GM12872 (cell line): ENCODE results near the gene MARCO.

ENCODE experiments used
- CTCF ChIP-seq: IDR thresholded peaks from 3 replicates; pipeline ENCODE4 v1.5.1; 2011; ENCODE audit warnings: low read depth, mild to moderate bottlenecking, low read length, moderate library complexity; ENCODE audit not compliant: insufficient read depth

Gene MARCO

GRCh38 chr2:118945881-118946280 lies 3.9 kb downstream of the MARCO start:
- TF ChIP-seq CTCF: no peak

- TF ChIP-seq CTCF: no peak
Observed at GRCh38 chr2:118954297-118955060, 12.5 kb downstream of the MARCO start.

DNA sequence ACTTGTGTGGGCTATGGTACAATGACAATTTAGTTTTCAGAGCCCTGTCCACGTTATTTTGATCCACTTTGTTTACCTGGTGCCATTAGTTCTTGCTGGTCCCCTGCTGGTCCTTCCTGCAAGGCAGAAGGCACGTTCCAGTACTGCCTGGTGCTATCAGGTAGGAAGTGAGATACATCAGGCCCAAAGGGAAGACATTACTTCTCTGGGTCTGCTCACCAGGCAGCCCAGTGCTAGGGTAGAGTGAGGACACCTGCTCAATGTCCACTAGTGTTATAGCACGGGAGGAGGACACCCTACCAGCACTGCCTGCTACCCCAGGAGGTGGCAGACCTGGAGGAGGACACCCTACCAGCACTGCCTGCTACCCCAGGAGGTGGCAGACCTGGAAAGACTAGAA lies 23.7 kb downstream of the MARCO start:
- TF ChIP-seq CTCF: no peak

- no peak for TF ChIP-seq CTCF
Observed at GRCh38 chr2:118967124-118967880, 25.3 kb downstream of the MARCO start.

DNA sequence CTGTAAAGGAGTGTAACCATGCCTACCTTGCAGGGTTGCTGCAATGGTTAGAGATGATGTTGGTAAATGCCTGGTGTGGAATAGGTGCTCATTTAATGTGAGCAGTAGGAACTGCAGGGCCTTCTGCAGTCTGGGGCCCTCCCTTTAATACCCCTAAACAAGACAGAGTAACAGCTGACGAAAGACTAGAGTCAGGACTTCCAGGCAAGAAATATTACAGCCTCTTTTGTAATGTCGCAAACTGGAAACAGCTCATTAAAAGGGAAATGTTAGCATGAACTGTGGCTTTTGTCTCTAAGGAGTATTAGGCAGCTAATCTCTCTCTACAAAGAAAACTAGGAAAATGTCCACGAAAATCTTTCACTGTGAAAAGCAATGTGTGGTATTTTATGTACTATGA lies 26.0 kb downstream of the MARCO start:
- no peak for TF ChIP-seq CTCF

DNA sequence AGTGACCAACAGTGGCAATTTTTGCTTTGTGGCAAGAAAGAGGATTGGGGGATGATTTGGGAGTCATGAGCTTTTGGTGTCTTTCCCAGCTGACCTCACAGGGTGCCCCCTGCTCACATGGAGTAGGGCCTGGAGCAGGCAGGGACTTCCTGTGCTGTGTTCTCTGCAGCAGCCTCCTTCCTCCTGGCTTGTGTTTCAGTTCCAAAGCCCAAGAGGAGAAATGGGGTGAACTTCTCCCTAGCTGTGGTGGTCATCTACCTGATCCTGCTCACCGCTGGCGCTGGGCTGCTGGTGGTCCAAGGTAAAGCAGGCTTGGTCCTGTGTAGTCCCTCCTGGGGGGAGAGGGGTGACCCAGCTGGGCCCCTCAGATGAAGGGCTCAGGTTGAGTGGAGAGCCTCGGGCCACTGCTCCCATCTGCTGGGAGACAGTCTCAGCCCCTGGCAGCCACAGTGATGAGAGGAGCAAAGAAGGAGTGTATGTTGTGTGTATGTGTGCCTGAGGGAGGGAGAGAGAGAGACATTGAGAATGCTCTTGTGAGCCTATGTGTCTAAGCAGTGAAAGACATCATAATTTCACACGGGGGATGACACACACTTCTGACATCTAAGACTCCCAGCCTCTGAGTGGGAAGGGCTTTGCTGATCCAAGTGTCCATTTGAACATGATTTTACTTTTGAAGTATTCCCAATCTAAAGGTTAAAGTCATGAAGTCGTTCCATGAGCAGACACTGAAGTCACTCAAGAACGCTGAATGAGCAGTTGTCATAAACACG lies 27.2 kb downstream of the MARCO start:
- no peak for TF ChIP-seq CTCF
